Neural cell (in vitro differentiated cells): ENCODE measurements around the gene SLC25A40. TPM values are rescaled to one million over a fixed set of nuclear protein-coding genes. Genes with fewer than 3 reads are reported as not detected.
A peak's percentile ranks its signal among the peaks of the same experiment; 100 is the strongest.
"Not testable (repeated sequence)": the region's sequence is repeated elsewhere in the genome, so short reads cannot be mapped to it uniquely, and the experiment has no call there.

Experiments used
- H2AFZ ChIP-seq: fragments of 200-600, 300-800 bp; sonication (generic), shearing (Covaris generic); 2 replicates; pipeline ENCODE4 v1.6.0; 2014; ENCODE audit warnings: low read depth, mild to moderate bottlenecking, antibody characterized with exemption, low read length, moderate library complexity
- H3F3A ChIP-seq: fragments of 200-600 bp; shearing (Covaris generic); 2 replicates; pipeline ENCODE4 v1.6.1; 2016; ENCODE audit warnings: mild to moderate bottlenecking, moderate library complexity, mixed read lengths, antibody characterized with exemption, low read length; ENCODE audit not compliant: insufficient read depth, poor library complexity, severe bottlenecking
- H3K27ac ChIP-seq: fragments of 200-600, 300-800 bp; sonication (generic), shearing (Covaris generic); 2 replicates; pipeline ENCODE4 v1.5.1; 2014; ENCODE audit warnings: mild to moderate bottlenecking, low read length, moderate library complexity
- H3K27me3 ChIP-seq: fragments of 300-800, 200-600 bp; sonication (generic), shearing (Covaris generic); 2 replicates; pipeline ENCODE4 v1.6.0; 2014; ENCODE audit warnings: mild to moderate bottlenecking, low read depth, low read length, moderate library complexity; ENCODE audit not compliant: insufficient read depth
- H3K36me3 ChIP-seq: fragments of 300-800, 200-600 bp; sonication (generic), shearing (Covaris generic); 2 replicates; pipeline ENCODE4 v1.5.1; 2014; ENCODE audit warnings: mild to moderate bottlenecking, antibody characterized with exemption, low read length, moderate library complexity; ENCODE audit not compliant: insufficient read depth
- H3K4me2 ChIP-seq: fragments of 300-800, 200-600 bp; sonication (generic), shearing (Covaris generic); 2 replicates; pipeline ENCODE4 v1.6.0; 2014; ENCODE audit warnings: mild to moderate bottlenecking, low read length
- H3K4me3 ChIP-seq: fragments of 300-800, 200-600 bp; sonication (generic), shearing (Covaris generic); 2 replicates; pipeline ENCODE4 v1.5.1; 2014; ENCODE audit warnings: mild to moderate bottlenecking, low read length, moderate library complexity
- H3K79me2 ChIP-seq: fragments of 200-600 bp; shearing (Covaris generic); replicated peaks from 2 replicates; pipeline ENCODE4 v1.6.0; 2014; ENCODE audit warnings: mild to moderate bottlenecking, low read length, moderate library complexity; ENCODE audit not compliant: insufficient read depth
- H3K9ac ChIP-seq: fragments of 300-800, 200-600 bp; sonication (generic), shearing (Covaris generic); 2 replicates; pipeline ENCODE4 v1.6.1; 2016; ENCODE audit warnings: mild to moderate bottlenecking, low read length, mixed read lengths
- H3K9me2 ChIP-seq: fragments of 200-600 bp; shearing (Covaris generic); 2 replicates; pipeline ENCODE4 v1.6.1; 2016; ENCODE audit warnings: mild to moderate bottlenecking, low read length, mixed read lengths; ENCODE audit not compliant: insufficient read depth
- H3K9me3 ChIP-seq: fragments of 200-600, 300-800 bp; sonication (generic), shearing (Covaris generic); 2 replicates; pipeline ENCODE4 v1.6.1; 2016; ENCODE audit warnings: mild to moderate bottlenecking, mixed run types, low read length, moderate library complexity, mixed read lengths
- H4K20me1 ChIP-seq: fragments of 200-600 bp; shearing (Covaris generic); 2 replicates; pipeline ENCODE4 v1.6.1; 2016; ENCODE audit warnings: mild to moderate bottlenecking, mixed run types; ENCODE audit not compliant: insufficient read depth
- EP300 ChIP-seq: fragments of 450-650 bp; conservative IDR thresholded peaks from 2 replicates; pipeline ENCODE4 v1.6.1; 2014; ENCODE audit warnings: antibody characterized with exemption, mild to moderate bottlenecking, moderate library complexity; ENCODE audit not compliant: poor library complexity, severe bottlenecking
- EZH2 ChIP-seq: fragments of 200-600, 300-800 bp; shearing (Covaris generic), sonication (generic); IDR thresholded peaks from 2 replicates; pipeline ENCODE4 v1.6.1; 2014; ENCODE audit warnings: antibody characterized with exemption, low read length, borderline replicate concordance, mild to moderate bottlenecking; ENCODE audit not compliant: insufficient read depth, poor library complexity, severe bottlenecking
- MXI1 ChIP-seq: fragments of 450-650 bp; conservative IDR thresholded peaks from 2 replicates; pipeline ENCODE4 v1.6.1; 2014; ENCODE audit warnings: antibody characterized with exemption, mild to moderate bottlenecking; ENCODE audit not compliant: poor library complexity, severe bottlenecking
- POLR2AphosphoS5 ChIP-seq: IDR thresholded peaks from 2 replicates; pipeline ENCODE4 v1.6.1; 2012
- RAD21 ChIP-seq: fragments of 450-650 bp; conservative IDR thresholded peaks from 2 replicates; pipeline ENCODE4 v1.6.1; 2014; ENCODE audit warnings: antibody characterized with exemption, mild to moderate bottlenecking, moderate library complexity
- TAF1 ChIP-seq: IDR thresholded peaks from 2 replicates; pipeline ENCODE4 v1.6.1; 2012; ENCODE audit warnings: low read depth
- polyA plus RNA-seq: library from polyadenylated mRNA; depleted of rRNA; stranded (reverse); fragments of >200 nt; gene quantifications from 2 replicates; pipeline ENCODE4 v1.2.3, GENCODE V29; 2014
- TF ChIP-seq, protein P1 (sequence below): fragments of 450-650 bp; IDR thresholded peaks from 2 replicates; pipeline ENCODE4 v1.5.1; 2014; ENCODE audit warnings: antibody characterized with exemption, mild to moderate bottlenecking, moderate library complexity; ENCODE audit not compliant: poor library complexity, severe bottlenecking
- TF ChIP-seq, protein P2 (sequence below): IDR thresholded peaks from 2 replicates; pipeline ENCODE4 v1.6.1; 2012; ENCODE audit warnings: borderline replicate concordance

The SLC25A40 gene
- polyA plus RNA-seq, 1 donor from 2014 or later: 61.6 TPM

DNA sequence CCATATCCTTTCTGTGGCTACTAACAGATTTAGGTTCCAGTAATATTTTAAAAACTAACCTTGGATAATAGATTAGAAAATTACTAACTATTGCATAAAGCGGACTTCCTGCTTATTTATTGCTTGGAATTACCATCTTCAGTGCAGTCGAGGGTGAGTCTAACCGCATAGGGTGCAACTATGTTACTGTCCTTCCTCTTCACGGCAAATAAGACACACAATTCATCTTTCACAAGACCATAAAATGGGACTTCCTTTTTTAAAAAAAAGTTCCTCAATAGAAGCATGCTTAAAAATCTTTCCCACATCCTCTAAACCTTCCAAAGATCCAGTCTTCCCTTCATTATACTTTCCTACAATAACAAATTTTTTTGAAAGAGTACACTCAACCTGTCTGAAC lies 2.1 kb downstream of the SLC25A40 start:
- Histone ChIP-seq H3K27ac (no peak overlapping the region), H3K36me3 (peaks cover 7% of the 10 kb centered on the region), H3F3A (peaks cover 3% of the 10 kb centered on the region), H3K9me2 (no peaks in the 10 kb centered on the region), H4K20me1 (no peaks in the 10 kb centered on the region), H3K4me2 (no peak overlapping the region), H3K9ac (no peak overlapping the region), H3K79me2 (peaks cover 34% of the 10 kb centered on the region), H3K4me3 (peak overlapping the region; percentile 90), H3K9me3 (peaks cover 10% of the 10 kb centered on the region), H2AFZ (no peak overlapping the region), H3K27me3 (no peaks in the 10 kb centered on the region)
- TF ChIP-seq, protein P1, sequence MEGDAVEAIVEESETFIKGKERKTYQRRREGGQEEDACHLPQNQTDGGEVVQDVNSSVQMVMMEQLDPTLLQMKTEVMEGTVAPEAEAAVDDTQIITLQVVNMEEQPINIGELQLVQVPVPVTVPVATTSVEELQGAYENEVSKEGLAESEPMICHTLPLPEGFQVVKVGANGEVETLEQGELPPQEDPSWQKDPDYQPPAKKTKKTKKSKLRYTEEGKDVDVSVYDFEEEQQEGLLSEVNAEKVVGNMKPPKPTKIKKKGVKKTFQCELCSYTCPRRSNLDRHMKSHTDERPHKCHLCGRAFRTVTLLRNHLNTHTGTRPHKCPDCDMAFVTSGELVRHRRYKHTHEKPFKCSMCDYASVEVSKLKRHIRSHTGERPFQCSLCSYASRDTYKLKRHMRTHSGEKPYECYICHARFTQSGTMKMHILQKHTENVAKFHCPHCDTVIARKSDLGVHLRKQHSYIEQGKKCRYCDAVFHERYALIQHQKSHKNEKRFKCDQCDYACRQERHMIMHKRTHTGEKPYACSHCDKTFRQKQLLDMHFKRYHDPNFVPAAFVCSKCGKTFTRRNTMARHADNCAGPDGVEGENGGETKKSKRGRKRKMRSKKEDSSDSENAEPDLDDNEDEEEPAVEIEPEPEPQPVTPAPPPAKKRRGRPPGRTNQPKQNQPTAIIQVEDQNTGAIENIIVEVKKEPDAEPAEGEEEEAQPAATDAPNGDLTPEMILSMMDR: no peak
- TF ChIP-seq EZH2: no peak
- TF ChIP-seq RAD21: no peak
- TF ChIP-seq MXI1: no peak
- no peak for TF ChIP-seq POLR2AphosphoS5
- TF ChIP-seq TAF1: no peak
- no peak for TF ChIP-seq EP300
- TF ChIP-seq, protein P2, sequence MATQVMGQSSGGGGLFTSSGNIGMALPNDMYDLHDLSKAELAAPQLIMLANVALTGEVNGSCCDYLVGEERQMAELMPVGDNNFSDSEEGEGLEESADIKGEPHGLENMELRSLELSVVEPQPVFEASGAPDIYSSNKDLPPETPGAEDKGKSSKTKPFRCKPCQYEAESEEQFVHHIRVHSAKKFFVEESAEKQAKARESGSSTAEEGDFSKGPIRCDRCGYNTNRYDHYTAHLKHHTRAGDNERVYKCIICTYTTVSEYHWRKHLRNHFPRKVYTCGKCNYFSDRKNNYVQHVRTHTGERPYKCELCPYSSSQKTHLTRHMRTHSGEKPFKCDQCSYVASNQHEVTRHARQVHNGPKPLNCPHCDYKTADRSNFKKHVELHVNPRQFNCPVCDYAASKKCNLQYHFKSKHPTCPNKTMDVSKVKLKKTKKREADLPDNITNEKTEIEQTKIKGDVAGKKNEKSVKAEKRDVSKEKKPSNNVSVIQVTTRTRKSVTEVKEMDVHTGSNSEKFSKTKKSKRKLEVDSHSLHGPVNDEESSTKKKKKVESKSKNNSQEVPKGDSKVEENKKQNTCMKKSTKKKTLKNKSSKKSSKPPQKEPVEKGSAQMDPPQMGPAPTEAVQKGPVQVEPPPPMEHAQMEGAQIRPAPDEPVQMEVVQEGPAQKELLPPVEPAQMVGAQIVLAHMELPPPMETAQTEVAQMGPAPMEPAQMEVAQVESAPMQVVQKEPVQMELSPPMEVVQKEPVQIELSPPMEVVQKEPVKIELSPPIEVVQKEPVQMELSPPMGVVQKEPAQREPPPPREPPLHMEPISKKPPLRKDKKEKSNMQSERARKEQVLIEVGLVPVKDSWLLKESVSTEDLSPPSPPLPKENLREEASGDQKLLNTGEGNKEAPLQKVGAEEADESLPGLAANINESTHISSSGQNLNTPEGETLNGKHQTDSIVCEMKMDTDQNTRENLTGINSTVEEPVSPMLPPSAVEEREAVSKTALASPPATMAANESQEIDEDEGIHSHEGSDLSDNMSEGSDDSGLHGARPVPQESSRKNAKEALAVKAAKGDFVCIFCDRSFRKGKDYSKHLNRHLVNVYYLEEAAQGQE: no peak

DNA sequence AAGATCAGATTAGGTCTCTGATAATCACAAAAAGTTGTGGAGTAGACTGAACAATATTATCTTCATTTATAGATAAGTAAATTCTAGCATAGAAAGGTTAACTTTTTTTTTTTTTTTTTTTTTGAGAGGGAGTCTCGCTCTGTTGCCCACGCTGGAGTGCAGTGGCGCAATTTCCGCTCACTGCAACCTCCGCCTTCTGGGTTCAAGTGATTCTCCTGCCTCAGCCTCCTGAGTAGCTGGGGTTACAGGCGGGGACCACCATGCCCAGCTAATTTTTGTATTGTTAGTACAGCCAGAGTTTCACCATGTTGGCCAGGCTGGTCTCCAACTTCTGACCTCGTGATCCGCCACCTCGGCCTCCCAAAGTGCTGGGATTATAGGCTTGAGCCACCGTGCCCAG lies 2.8 kb downstream of the SLC25A40 start:
- H3K4me2 ChIP-seq, H3K27ac ChIP-seq: not testable (repeated sequence)
- peaks cover 29% of the 10 kb centered on the region for H3K79me2 ChIP-seq

DNA sequence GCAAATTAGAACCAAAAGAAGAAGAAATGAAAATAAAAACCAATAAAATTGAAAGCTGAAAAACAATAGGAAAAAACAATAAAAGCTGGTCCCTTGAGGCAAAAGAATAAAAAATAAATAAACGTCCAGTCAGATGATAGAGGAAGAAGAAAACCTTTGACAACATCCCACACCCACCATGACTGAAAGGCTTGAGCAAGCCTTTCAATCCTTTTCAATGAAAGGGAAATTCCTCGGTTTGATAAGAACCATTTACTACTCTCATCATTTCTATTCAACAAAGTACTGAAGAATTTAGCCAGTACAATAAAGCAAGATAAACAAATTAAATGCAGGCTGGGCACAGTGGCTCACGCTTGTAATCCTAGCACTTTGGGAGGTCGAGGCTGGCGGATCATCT lies 3.8 kb downstream of the SLC25A40 start:
- no peaks in the 10 kb centered on the region for H3K9me2 ChIP-seq
- peaks cover under 1% of the 10 kb centered on the region for H3F3A ChIP-seq
- H3K79me2 ChIP-seq: peaks cover 22% of the 10 kb centered on the region
- H3K27ac ChIP-seq: no peak overlapping the region
- no peak for TF ChIP-seq EP300
- TF ChIP-seq, protein P2: no peak
- TF ChIP-seq POLR2AphosphoS5: no peak
- TF ChIP-seq, protein P1: no peak
- peaks cover 14% of the 10 kb centered on the region for H3K36me3 ChIP-seq
- H3K9ac ChIP-seq: no peak overlapping the region
- H3K9me3 ChIP-seq: peaks cover 14% of the 10 kb centered on the region
- H4K20me1 ChIP-seq: no peaks in the 10 kb centered on the region
- no peaks in the 10 kb centered on the region for H3K27me3 ChIP-seq
- H2AFZ ChIP-seq: no peak overlapping the region
- no peak overlapping the region for H3K4me3 ChIP-seq
- no peak overlapping the region for H3K4me2 ChIP-seq

More for the DNA sequence above, 2.8 kb downstream of the SLC25A40 start:
- not testable (repeated sequence) for H3K27me3 ChIP-seq, H3K9ac ChIP-seq, H3K9me2 ChIP-seq, H3K36me3 ChIP-seq, H2AFZ ChIP-seq, H3K4me3 ChIP-seq, H4K20me1 ChIP-seq, H3F3A ChIP-seq
- H3K9me3 ChIP-seq: peaks cover 10% of the 10 kb centered on the region
